IPS-18a (cell line): Measurements from ENCODE around the gene MAD1L1.

Experiments
- H3K27ac ChIP-seq: one replicate; pipeline ENCODE4 v1.5.1; 2013; ENCODE audit warnings: low read length
- H3K27me3 ChIP-seq: one replicate; pipeline ENCODE4 v1.6.1; 2013; ENCODE audit warnings: mild to moderate bottlenecking, low read length; ENCODE audit not compliant: control insufficient read depth, insufficient read depth
- H3K36me3 ChIP-seq: one replicate; pipeline ENCODE4 v1.6.1; 2013; ENCODE audit warnings: low read depth, low read length; ENCODE audit not compliant: control insufficient read depth
- H3K4me1 ChIP-seq: one replicate; pipeline ENCODE4 v1.6.1; 2013; ENCODE audit warnings: low read depth, low read length; ENCODE audit not compliant: control insufficient read depth
- H3K4me3 ChIP-seq: one replicate; pipeline ENCODE4 v1.5.1; 2013; ENCODE audit warnings: low read length
- H3K9ac ChIP-seq: one replicate; pipeline ENCODE4 v1.6.1; 2013; ENCODE audit warnings: mild to moderate bottlenecking, low read length, moderate library complexity
- H3K9me3 ChIP-seq: one replicate; pipeline ENCODE4 v1.6.1; 2013; ENCODE audit warnings: low read depth, low read length; ENCODE audit not compliant: control insufficient read depth

The MAD1L1 gene

GRCh38 chr7:2156756-2157472 lies 75.8 kb downstream of the MAD1L1 start:
- H3K36me3 ChIP-seq, result no peaks in the 10 kb centered on the region
- no peaks in the 10 kb centered on the region for H3K9me3 ChIP-seq
- H3K27me3 ChIP-seq, result no peaks in the 10 kb centered on the region
- no peak overlapping the region for H3K4me3 ChIP-seq
- peaks cover 8% of the 10 kb centered on the region for H3K4me1 ChIP-seq
- no peak overlapping the region for H3K9ac ChIP-seq
- no peak overlapping the region for H3K27ac ChIP-seq

GRCh38 chr7:2154831-2155230 lies 77.9 kb downstream of the MAD1L1 start:
- H3K4me3 ChIP-seq, result no peak overlapping the region
- H3K36me3 ChIP-seq, result no peaks in the 10 kb centered on the region
- H3K27ac ChIP-seq, result no peak overlapping the region
- H3K27me3 ChIP-seq, result no peaks in the 10 kb centered on the region
- H3K9me3 ChIP-seq, result no peaks in the 10 kb centered on the region
- H3K9ac ChIP-seq, result no peak overlapping the region
- H3K4me1 ChIP-seq, result peaks cover 6% of the 10 kb centered on the region

- no peak overlapping the region for H3K9ac ChIP-seq
- no peak overlapping the region for H3K4me3 ChIP-seq
- no peaks in the 10 kb centered on the region for H3K4me1 ChIP-seq
- no peaks in the 10 kb centered on the region for H3K27me3 ChIP-seq
- H3K36me3 ChIP-seq, result no peaks in the 10 kb centered on the region
- no peak overlapping the region for H3K27ac ChIP-seq
- H3K9me3 ChIP-seq, result no peaks in the 10 kb centered on the region
Observed at GRCh38 chr7:2154121-2154520, 78.6 kb downstream of the MAD1L1 start.

- Histone ChIP-seq H3K9me3 (no peaks in the 10 kb centered on the region), H3K4me3 (no peak overlapping the region), H3K36me3 (no peaks in the 10 kb centered on the region), H3K4me1 (no peaks in the 10 kb centered on the region), H3K27me3 (no peaks in the 10 kb centered on the region), H3K9ac (no peak overlapping the region), H3K27ac (no peak overlapping the region)
Observed at GRCh38 chr7:2152646-2153045, 80.1 kb downstream of the MAD1L1 start.

GRCh38 chr7:2151801-2152612 lies 80.7 kb downstream of the MAD1L1 start:
- Histone ChIP-seq H3K9ac (no peak overlapping the region), H3K4me1 (no peaks in the 10 kb centered on the region), H3K27me3 (no peaks in the 10 kb centered on the region), H3K4me3 (no peak overlapping the region), H3K36me3 (no peaks in the 10 kb centered on the region), H3K9me3 (no peaks in the 10 kb centered on the region), H3K27ac (no peak overlapping the region)

GRCh38 chr7:2151237-2151636 lies 81.5 kb downstream of the MAD1L1 start:
- Histone ChIP-seq H3K9ac (no peak overlapping the region), H3K9me3 (no peaks in the 10 kb centered on the region), H3K36me3 (no peaks in the 10 kb centered on the region), H3K27me3 (no peaks in the 10 kb centered on the region), H3K27ac (no peak overlapping the region), H3K4me3 (no peak overlapping the region), H3K4me1 (no peaks in the 10 kb centered on the region)

GRCh38 chr7:2150445-2150815 lies 82.3 kb downstream of the MAD1L1 start:
- Histone ChIP-seq H3K9me3 (no peaks in the 10 kb centered on the region), H3K9ac (no peak overlapping the region), H3K27me3 (no peaks in the 10 kb centered on the region), H3K36me3 (no peaks in the 10 kb centered on the region), H3K4me3 (no peak overlapping the region), H3K4me1 (no peaks in the 10 kb centered on the region), H3K27ac (no peak overlapping the region)

GRCh38 chr7:2149672-2150444 lies 82.9 kb downstream of the MAD1L1 start:
- Histone ChIP-seq H3K9ac (no peak overlapping the region), H3K9me3 (no peaks in the 10 kb centered on the region), H3K27ac (no peak overlapping the region), H3K4me3 (no peak overlapping the region), H3K27me3 (no peaks in the 10 kb centered on the region), H3K36me3 (peaks cover 3% of the 10 kb centered on the region), H3K4me1 (no peaks in the 10 kb centered on the region)

- Histone ChIP-seq H3K27ac (no peak overlapping the region), H3K9ac (no peak overlapping the region), H3K36me3 (peaks cover 3% of the 10 kb centered on the region), H3K4me1 (no peaks in the 10 kb centered on the region), H3K9me3 (no peaks in the 10 kb centered on the region), H3K4me3 (no peak overlapping the region), H3K27me3 (no peaks in the 10 kb centered on the region)
Observed at GRCh38 chr7:2148814-2149213, 83.9 kb downstream of the MAD1L1 start.

- Histone ChIP-seq H3K9me3 (no peaks in the 10 kb centered on the region), H3K4me1 (no peaks in the 10 kb centered on the region), H3K27me3 (no peaks in the 10 kb centered on the region), H3K27ac (no peak overlapping the region), H3K4me3 (no peak overlapping the region), H3K9ac (no peak overlapping the region), H3K36me3 (peaks cover 3% of the 10 kb centered on the region)
Observed at GRCh38 chr7:2148189-2148588, 84.6 kb downstream of the MAD1L1 start.

GRCh38 chr7:2146676-2147472 lies 85.9 kb downstream of the MAD1L1 start:
- no peaks in the 10 kb centered on the region for H3K9me3 ChIP-seq
- H3K9ac ChIP-seq, result no peak overlapping the region

More at GRCh38 chr7:2146676-2147472, 85.9 kb downstream of the MAD1L1 start:
- peaks cover 3% of the 10 kb centered on the region for H3K36me3 ChIP-seq
- no peak overlapping the region for H3K4me3 ChIP-seq
- no peak overlapping the region for H3K27ac ChIP-seq
- no peaks in the 10 kb centered on the region for H3K4me1 ChIP-seq
- no peaks in the 10 kb centered on the region for H3K27me3 ChIP-seq
